ENCODE data around the gene TRPV3. TPM values are rescaled to one million over a fixed set of nuclear protein-coding genes. Genes with fewer than 3 reads are reported as not detected.
"Not testable (repeated sequence)": the region's sequence is repeated elsewhere in the genome, so short reads cannot be mapped to it uniquely, and the experiment has no call there.

TRPV3 gene
- total and polyA plus RNA-seq, 2 donors: 0.80 to 5.1 TPM

GRCh38 chr17:3590231-3590630, 32.6 kb upstream of the TRPV3 start:
- no peaks in the 10 kb centered on the region for H3K4me1 ChIP-seq (ENCODE audit: insufficient read depth)
- no peak overlapping the region for H3K4me3 ChIP-seq (ENCODE audit: low read depth, low read length)
- peaks cover 7% of the 10 kb centered on the region for H3K36me3 ChIP-seq (ENCODE audit: insufficient read depth)
- WGBS: 95% methylated on average over 15 of the region's 15 CpGs
- DNase-seq (ENCODE audit: extremely low spot score): no peak
- no peak overlapping the region for H3K27ac ChIP-seq (ENCODE audit: low read depth)

GRCh38 chr17:3589784-3590183, 32.2 kb upstream of the TRPV3 start:
- H3K4me3 ChIP-seq (ENCODE audit: low read depth, low read length): no peak overlapping the region
- H3K4me1 ChIP-seq (ENCODE audit: insufficient read depth): no peaks in the 10 kb centered on the region
- H3K27ac ChIP-seq (ENCODE audit: low read depth): no peak overlapping the region
- 96% methylated on average over 22 of the region's 22 CpGs for WGBS
- no peak for DNase-seq (ENCODE audit: extremely low spot score)
- H3K36me3 ChIP-seq (ENCODE audit: insufficient read depth): peaks cover 7% of the 10 kb centered on the region

GRCh38 chr17:3585826-3586225, 28.2 kb upstream of the TRPV3 start:
- DNase-seq (ENCODE audit: extremely low spot score): no peak
- Histone ChIP-seq H3K27ac (ENCODE audit: low read depth) (no peak overlapping the region), H3K36me3 (ENCODE audit: insufficient read depth) (peaks cover 7% of the 10 kb centered on the region), H3K4me3 (ENCODE audit: low read depth, low read length) (no peak overlapping the region), H3K4me1 (ENCODE audit: insufficient read depth) (no peaks in the 10 kb centered on the region)
- 93% methylated on average over 17 of the region's 17 CpGs for WGBS

- DNase-seq (ENCODE audit: extremely low spot score): no peak
- 95% methylated on average over 9 of the region's 9 CpGs for WGBS
- H3K36me3 ChIP-seq (ENCODE audit: insufficient read depth): peaks cover 3% of the 10 kb centered on the region
Observed at GRCh38 chr17:3583456-3583855, 25.8 kb upstream of the TRPV3 start.

GRCh38 chr17:3582915-3583314, 25.3 kb upstream of the TRPV3 start:
- H3K4me3 ChIP-seq (ENCODE audit: low read depth, low read length): no peak overlapping the region
- H3K27ac ChIP-seq (ENCODE audit: low read depth): no peak overlapping the region
- H3K4me1 ChIP-seq (ENCODE audit: insufficient read depth): no peaks in the 10 kb centered on the region
- DNase-seq (ENCODE audit: extremely low spot score): no peak
- WGBS: 91% methylated on average over 9 of the region's 9 CpGs
- H3K36me3 ChIP-seq (ENCODE audit: insufficient read depth): no peaks in the 10 kb centered on the region

More at GRCh38 chr17:3583456-3583855, 25.8 kb upstream of the TRPV3 start:
- Histone ChIP-seq H3K4me1 (ENCODE audit: insufficient read depth) (no peaks in the 10 kb centered on the region), H3K27ac (ENCODE audit: low read depth) (no peak overlapping the region), H3K4me3 (ENCODE audit: low read depth, low read length) (no peak overlapping the region)

GRCh38 chr17:3578667-3579066, 21.1 kb upstream of the TRPV3 start:
- H3K4me3 ChIP-seq (ENCODE audit: low read depth, low read length); H3K27ac ChIP-seq (ENCODE audit: low read depth); DNase-seq (ENCODE audit: extremely low spot score); H3K36me3 ChIP-seq (ENCODE audit: insufficient read depth); H3K4me1 ChIP-seq (ENCODE audit: insufficient read depth): not testable (repeated sequence)
- 100% methylated on average over 4 of the region's 4 CpGs for WGBS

- no peak overlapping the region for H3K27ac ChIP-seq (ENCODE audit: low read depth)
- no peaks in the 10 kb centered on the region for H3K36me3 ChIP-seq (ENCODE audit: insufficient read depth)
- H3K4me3 ChIP-seq (ENCODE audit: low read depth, low read length): no peak overlapping the region
- H3K4me1 ChIP-seq (ENCODE audit: insufficient read depth): no peaks in the 10 kb centered on the region
- DNase-seq (ENCODE audit: extremely low spot score): no peak
- WGBS: 90% methylated on average over 11 of the region's 11 CpGs
Observed at GRCh38 chr17:3576970-3577369, 19.4 kb upstream of the TRPV3 start.

- DNase-seq (ENCODE audit: extremely low spot score): no peak
- no peak overlapping the region for H3K4me3 ChIP-seq (ENCODE audit: low read depth, low read length)
- 64% methylated on average over 5 of the region's 5 CpGs for WGBS
Observed at GRCh38 chr17:3575511-3575910, 17.9 kb upstream of the TRPV3 start.

GRCh38 chr17:3574231-3574630, 16.6 kb upstream of the TRPV3 start:
- 91% methylated on average over 7 of the region's 7 CpGs for WGBS
- H3K4me3 ChIP-seq (ENCODE audit: low read depth, low read length): no peak overlapping the region
- no peak for DNase-seq (ENCODE audit: extremely low spot score)
- H3K27ac ChIP-seq (ENCODE audit: low read depth): no peak overlapping the region
- H3K4me1 ChIP-seq (ENCODE audit: insufficient read depth): no peaks in the 10 kb centered on the region
- no peaks in the 10 kb centered on the region for H3K36me3 ChIP-seq (ENCODE audit: insufficient read depth)

More at GRCh38 chr17:3575511-3575910, 17.9 kb upstream of the TRPV3 start:
- Histone ChIP-seq H3K27ac (ENCODE audit: low read depth) (no peak overlapping the region), H3K4me1 (ENCODE audit: insufficient read depth) (no peaks in the 10 kb centered on the region), H3K36me3 (ENCODE audit: insufficient read depth) (no peaks in the 10 kb centered on the region)

- Histone ChIP-seq H3K27ac (ENCODE audit: low read depth) (no peak overlapping the region), H3K4me1 (ENCODE audit: insufficient read depth) (no peaks in the 10 kb centered on the region), H3K4me3 (ENCODE audit: low read depth, low read length) (no peak overlapping the region), H3K36me3 (ENCODE audit: insufficient read depth) (no peaks in the 10 kb centered on the region)
- WGBS: 90% methylated on average over 22 of the region's 22 CpGs
- no peak for DNase-seq (ENCODE audit: extremely low spot score)
Observed at GRCh38 chr17:3573246-3574100, 15.9 kb upstream of the TRPV3 start.

GRCh38 chr17:3572231-3572630, 14.6 kb upstream of the TRPV3 start:
- Histone ChIP-seq H3K36me3 (ENCODE audit: insufficient read depth) (no peaks in the 10 kb centered on the region), H3K4me1 (ENCODE audit: insufficient read depth) (no peaks in the 10 kb centered on the region), H3K27ac (ENCODE audit: low read depth) (no peak overlapping the region), H3K4me3 (ENCODE audit: low read depth, low read length) (no peak overlapping the region)
- 93% methylated on average over 7 of the region's 7 CpGs for WGBS
- no peak for DNase-seq (ENCODE audit: extremely low spot score)

GRCh38 chr17:3571043-3571900, 13.7 kb upstream of the TRPV3 start:
- Histone ChIP-seq H3K27ac (ENCODE audit: low read depth) (no peak overlapping the region), H3K36me3 (ENCODE audit: insufficient read depth) (peaks cover 1% of the 10 kb centered on the region), H3K4me3 (ENCODE audit: low read depth, low read length) (no peak overlapping the region), H3K4me1 (ENCODE audit: insufficient read depth) (no peaks in the 10 kb centered on the region)
- DNase-seq (ENCODE audit: extremely low spot score): no peak
- 96% methylated on average over 36 of the region's 36 CpGs for WGBS

GRCh38 chr17:3569534-3570137, 12.0 kb upstream of the TRPV3 start:
- Histone ChIP-seq H3K27ac (ENCODE audit: low read depth) (no peak overlapping the region), H3K4me3 (ENCODE audit: low read depth, low read length) (no peak overlapping the region), H3K36me3 (ENCODE audit: insufficient read depth) (peaks cover 3% of the 10 kb centered on the region), H3K4me1 (ENCODE audit: insufficient read depth) (no peaks in the 10 kb centered on the region)
- DNase-seq (ENCODE audit: extremely low spot score): no peak
- 94% methylated on average over 9 of the region's 9 CpGs for WGBS

All from urinary bladder (tissue), 4 donors.